GM18867 (cell line): Measurements from ENCODE around the gene TIGD2.

Experiments
- ATAC-seq: cut with Tn5 transposase; IDR thresholded peaks from one replicate; pipeline ENCODE4 v1.9.1; 2021; ENCODE audit warnings: mild to moderate bottlenecking, moderate library complexity; ENCODE audit not compliant: unreplicated experiment

TIGD2 gene

GRCh38 chr4:89110986-89111832 lies at the start of gene TIGD2:
Gene TIGD2, plus strand, starts transcription at chr4:89111533. Its CDS starts 1,442 bp downstream, at chr4:89112975.
- peak; percentile 90 for ATAC-seq

DNA sequence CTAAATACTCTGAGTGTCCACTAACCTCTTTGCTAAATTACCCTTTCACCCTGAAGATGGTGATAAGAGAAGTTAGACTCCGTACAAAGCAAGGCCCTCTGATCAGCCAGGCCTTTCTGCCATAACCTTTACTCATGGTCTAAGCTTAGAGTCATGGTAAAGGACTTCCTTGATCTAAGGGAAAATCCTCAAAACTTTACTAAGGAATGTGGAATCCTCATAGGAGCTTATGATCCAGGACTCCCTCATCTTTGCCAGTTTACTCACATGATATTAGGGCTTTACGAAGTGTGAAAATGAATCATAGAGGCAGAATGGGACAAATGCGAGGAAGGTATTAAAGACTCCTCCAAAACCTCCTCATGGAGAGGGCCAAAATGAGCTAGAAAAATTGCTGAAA lies 46.5 kb upstream of the TIGD2 start:
- ATAC-seq: no peak

DNA sequence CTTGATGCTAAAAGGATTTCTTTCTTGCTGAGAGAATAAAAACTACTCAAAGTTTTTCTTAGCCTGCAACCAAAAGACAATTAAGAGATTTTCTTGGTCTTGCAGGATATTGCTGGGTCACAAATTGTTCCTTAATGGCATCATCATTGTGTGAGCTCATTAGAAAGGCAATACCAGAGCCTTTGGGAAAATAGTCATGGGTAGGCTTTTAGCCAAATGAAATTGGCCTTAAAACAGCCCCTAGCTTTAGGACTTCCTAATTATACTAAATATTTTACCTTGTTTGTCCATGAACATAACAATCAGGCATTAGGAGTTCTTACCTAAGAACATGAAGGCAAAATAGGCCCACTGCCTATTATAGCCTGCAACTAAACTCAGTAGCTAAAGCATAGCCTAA lies 43.9 kb upstream of the TIGD2 start:
- no peak for ATAC-seq

DNA sequence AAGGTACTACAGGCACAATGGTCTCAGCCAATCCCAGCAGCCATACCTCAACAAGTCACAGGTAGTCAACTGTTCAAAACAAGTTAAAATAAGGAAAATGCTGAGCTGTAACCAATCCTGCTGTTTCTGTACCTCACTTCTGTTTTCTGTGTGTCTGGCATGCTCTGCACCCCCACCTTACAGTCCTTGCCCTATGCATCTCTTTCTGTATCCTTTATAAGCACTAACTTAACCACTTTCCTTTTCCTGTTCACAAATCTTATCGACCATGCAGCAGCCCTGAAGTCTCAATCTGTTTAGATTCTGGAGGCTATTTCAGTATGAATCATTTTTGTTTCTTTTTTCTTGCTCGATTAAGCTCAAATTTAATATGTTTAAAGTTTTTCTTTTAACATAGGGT lies 41.9 kb upstream of the TIGD2 start:
- peak; percentile 80 for ATAC-seq

DNA sequence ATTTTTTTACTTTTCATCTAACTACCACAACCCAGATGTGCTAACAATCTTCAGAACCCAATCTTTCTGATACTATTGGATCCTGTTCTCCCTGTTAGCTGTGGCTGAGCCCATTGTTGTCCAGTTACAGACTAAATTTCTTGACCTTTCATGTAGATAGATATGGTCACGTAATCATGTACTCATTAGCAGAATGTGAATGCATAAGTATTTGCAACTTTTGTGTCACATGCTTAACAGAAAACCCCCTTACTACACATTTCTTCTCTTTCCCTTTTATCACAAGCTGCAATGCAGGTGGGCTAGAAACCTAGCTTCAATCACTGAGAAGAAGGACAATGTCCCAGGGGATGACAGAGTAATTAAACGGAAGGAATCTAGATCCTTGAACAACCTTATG lies 41.3 kb upstream of the TIGD2 start:
- ATAC-seq: no peak

- ATAC-seq: no peak
Measured at GRCh38 chr4:89071311-89071710, 40.0 kb upstream of the TIGD2 start.

DNA sequence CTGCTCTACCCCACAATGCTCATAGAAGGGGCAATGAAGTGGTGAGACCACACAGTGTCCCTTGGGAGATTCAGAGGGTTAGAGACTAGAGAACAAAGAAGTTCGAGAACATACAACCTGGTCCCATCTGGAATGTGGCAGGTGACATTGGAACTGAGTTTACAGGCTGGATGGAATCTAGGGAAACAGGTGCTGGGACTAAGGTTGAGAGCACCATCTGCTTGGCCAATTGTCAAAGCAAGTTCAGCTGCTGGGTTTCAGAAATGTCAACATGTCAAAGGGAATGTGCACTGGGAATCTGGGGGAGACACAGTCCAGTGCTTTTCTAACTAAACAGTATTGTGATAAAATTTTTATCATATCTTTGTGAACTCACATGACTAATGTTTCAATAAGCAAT lies 38.4 kb upstream of the TIGD2 start:
- no peak for ATAC-seq

DNA sequence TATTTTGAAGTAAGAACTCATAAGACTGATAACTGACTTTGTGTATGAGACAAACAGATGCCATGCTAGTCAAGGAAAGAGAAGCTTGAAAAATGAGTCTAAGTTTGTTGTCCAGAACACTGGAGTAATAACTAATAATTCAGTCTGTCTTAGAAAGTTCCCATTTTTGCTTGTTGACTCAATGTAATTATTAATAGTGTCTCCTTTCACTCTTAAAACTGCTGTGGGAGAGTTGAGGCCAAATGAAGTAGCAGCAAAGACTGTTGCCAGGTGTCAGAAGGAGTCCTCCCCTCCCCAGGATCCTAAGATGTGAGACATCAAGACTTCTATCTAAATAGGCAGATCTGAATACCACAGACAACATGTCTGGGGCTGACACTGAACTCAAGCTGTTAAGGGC lies 33.6 kb upstream of the TIGD2 start:
- no peak for ATAC-seq

GRCh38 chr4:89078300-89078699 lies 33.0 kb upstream of the TIGD2 start:
- no peak for ATAC-seq

DNA sequence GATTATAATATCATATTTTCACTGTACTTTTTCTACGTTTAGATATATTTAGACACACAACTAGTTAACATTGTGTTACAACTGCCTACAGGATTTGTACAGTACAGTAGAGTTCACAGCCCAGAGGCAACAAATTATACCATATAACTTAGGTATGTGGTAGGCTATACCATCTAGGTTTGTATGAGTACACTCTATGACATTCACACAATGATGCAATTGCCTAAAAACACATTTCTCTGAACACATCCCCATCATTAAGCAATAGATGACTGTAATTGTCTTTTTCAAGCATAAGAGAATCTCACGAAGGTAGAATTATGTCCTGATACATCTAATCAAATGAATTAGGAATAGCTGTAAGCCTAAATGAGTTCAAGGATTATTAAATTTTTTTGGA lies 12.3 kb upstream of the TIGD2 start:
- no peak for ATAC-seq

- no peak for ATAC-seq
Measured at GRCh38 chr4:89099471-89099870, 11.9 kb upstream of the TIGD2 start.

DNA sequence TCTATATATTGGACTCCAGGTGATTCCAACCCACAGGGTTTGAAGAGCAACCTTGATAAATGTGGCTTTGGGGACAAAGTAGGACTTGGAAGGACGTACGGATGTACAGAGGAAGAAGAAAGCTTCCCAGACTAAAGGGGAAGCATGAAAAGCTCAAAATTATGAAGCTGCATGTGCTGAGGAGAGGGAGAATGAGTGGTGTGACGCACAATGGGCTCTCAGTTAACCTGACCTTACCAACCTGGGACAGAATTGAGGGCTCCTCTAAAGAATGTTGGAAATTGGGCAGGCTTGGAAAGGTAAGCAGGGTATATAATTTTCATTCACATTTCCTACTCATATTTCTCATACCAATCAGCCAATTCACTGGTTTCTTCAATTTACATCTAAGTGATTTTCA lies 10.5 kb upstream of the TIGD2 start:
- peak; percentile 4 for ATAC-seq

- ATAC-seq: peak; percentile 95
Measured at GRCh38 chr4:89101256-89102161, 9.8 kb upstream of the TIGD2 start.

DNA sequence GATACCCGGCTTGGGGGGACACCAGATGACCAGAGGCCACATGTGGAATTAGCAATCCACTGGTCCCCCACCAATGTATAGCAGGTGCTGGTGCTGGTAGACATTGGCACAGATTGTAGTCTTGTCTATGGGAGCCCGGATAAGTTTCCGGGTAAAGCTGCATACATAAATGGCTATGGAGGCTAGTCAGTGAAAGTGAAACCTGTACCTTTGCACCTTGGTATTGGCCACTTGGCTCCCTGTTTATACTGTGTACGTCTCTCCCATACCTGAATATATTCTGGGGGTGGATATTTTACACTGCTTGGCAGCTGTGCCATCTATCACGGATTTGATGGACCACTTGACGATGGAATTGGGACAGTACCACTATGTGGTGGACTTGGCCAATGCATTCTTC lies 5.6 kb upstream of the TIGD2 start:
- no peak for ATAC-seq

- ATAC-seq: no peak
Measured at GRCh38 chr4:89108091-89108490, 3.2 kb upstream of the TIGD2 start.

- ATAC-seq: no peak
Measured at GRCh38 chr4:89109841-89110540, 1.3 kb upstream of the TIGD2 start.

GRCh38 chr4:89110541-89110985 lies 770 bp upstream of the TIGD2 start:
- ATAC-seq: no peak

GRCh38 chr4:89111833-89112563 lies 665 bp downstream of the TIGD2 start:
- no peak for ATAC-seq

GRCh38 chr4:89113415-89113814 lies 2.1 kb downstream of the TIGD2 start:
- ATAC-seq: no peak

GRCh38 chr4:89114100-89114499 lies 2.8 kb downstream of the TIGD2 start:
- ATAC-seq: peak; percentile 46

DNA sequence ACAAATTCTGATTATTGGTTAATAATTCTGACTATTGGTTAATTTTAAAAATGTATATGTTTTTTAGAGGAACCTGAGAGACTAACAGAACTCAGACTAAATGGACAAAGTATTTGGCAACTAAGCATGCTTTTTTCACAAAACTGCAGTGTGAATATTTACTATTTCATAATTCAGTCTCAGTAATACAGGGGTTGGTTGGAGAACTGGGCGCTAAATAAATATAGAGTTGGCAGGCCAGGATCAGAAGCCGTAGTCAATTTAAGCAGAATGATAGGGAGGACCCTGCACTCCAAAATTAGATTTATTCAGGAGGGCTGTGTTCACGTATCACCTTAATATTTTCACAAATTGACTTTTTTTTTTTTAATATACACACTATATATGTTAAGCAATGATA lies 5.8 kb downstream of the TIGD2 start:
- no peak for ATAC-seq
